Measurements from ENCODE around the gene MANBA. TPM values are rescaled to one million over a fixed set of nuclear protein-coding genes. Genes with fewer than 3 reads are reported as not detected.

MANBA gene
- total RNA-seq, 1 experiment from 2014 or later = 21.4 TPM

- Histone ChIP-seq H3K23ac (ENCODE audit: insufficient read length, low read depth, low read length) (no peak overlapping the region), H2AFZ (ENCODE audit: low read length) (no peak overlapping the region), H3K27ac (ENCODE audit: insufficient read length, low read depth, low read length) (no peak overlapping the region), H4K5ac (ENCODE audit: insufficient read length, low read depth, low read length) (no peak overlapping the region), H2AK5ac (ENCODE audit: insufficient read length, low read length) (no peak overlapping the region), H3K27me3 (ENCODE audit: insufficient read depth, low read length) (no peaks in the 10 kb centered on the region), H3K9ac (ENCODE audit: extremely low read depth, insufficient read length, low read length) (no peak overlapping the region), H2BK5ac (ENCODE audit: insufficient read length, low read length) (no peak overlapping the region), H3K9me3 (ENCODE audit: control insufficient read depth, low read depth, low read length) (no peaks in the 10 kb centered on the region), H2BK120ac (ENCODE audit: low read depth, low read length, poor library complexity, severe bottlenecking) (no peak overlapping the region), H2BK12ac (ENCODE audit: insufficient read length, low read depth, low read length) (no peak overlapping the region), H2BK20ac (ENCODE audit: low read depth, low read length, poor library complexity, severe bottlenecking) (no peak overlapping the region), H3K23me2 (ENCODE audit: insufficient read length, low read depth, low read length, poor library complexity, severe bottlenecking) (no peaks in the 10 kb centered on the region), H3K4ac (ENCODE audit: low read depth, low read length) (no peak overlapping the region), H4K8ac (replicated peaks; ENCODE audit: insufficient read length, low read depth, low read length) (no peak overlapping the region), H3K4me1 (ENCODE audit: insufficient read depth, low read length) (no peaks in the 10 kb centered on the region), H2BK15ac (ENCODE audit: low read depth, low read length) (no peak overlapping the region), H3T11ph (ENCODE audit: low read length) (no peak overlapping the region), H3K79me2 (ENCODE audit: insufficient read depth, low read length) (no peaks in the 10 kb centered on the region), H3K79me1 (ENCODE audit: insufficient read depth, low read depth, low read length, poor library complexity, severe bottlenecking) (no peaks in the 10 kb centered on the region), H4K20me1 (ENCODE audit: control insufficient read depth, insufficient read depth, insufficient read length) (no peaks in the 10 kb centered on the region), H4K91ac (ENCODE audit: insufficient read length, low read depth, low read length) (no peak overlapping the region), H3K4me2 (ENCODE audit: insufficient read depth, insufficient read length, low read length) (no peak overlapping the region), H3K14ac (ENCODE audit: insufficient read depth, low read length) (no peak overlapping the region), H3K56ac (ENCODE audit: insufficient read length, low read depth, low read length) (no peak overlapping the region), H3K18ac (ENCODE audit: insufficient read length, low read depth, low read length) (no peak overlapping the region)
- Mint-ChIP-seq H3K9me3 (no peaks in the 10 kb centered on the region; a peak in 2 of 5 replicates), H3K27me3 (ENCODE audit: low read depth) (no peaks in the 10 kb centered on the region), H3K27ac (no peak overlapping the region; a peak in 1 of 7 replicates), H3K36me3 (ENCODE audit: insufficient read depth in 1 of 3, low read depth in 3 of 3) (peaks cover 2 to 8% (median 7%) of the 10 kb centered on the region in 3 experiments; a peak in 6 of 7 replicates), H3K4me3 (no peak overlapping the region), H3K4me1 (peaks cover 5 to 14% of the 10 kb centered on the region in 2 experiments)
- WGBS (ENCODE audit: extremely low coverage, insufficient read length, low lambda C conversion rate) = no CpG with 5 or more reads among the region's 3 CpGs
- TF ChIP-seq CTCF (conservative IDR thresholded peaks at IDR 0.05) = no peak
- DNase-seq = no peak
Measured at GRCh38 chr4:102627831-102628523, 132.8 kb downstream of the MANBA start.
